GM15510 (cell line): ENCODE results near the gene ABHD3.

Source experiments
- POLR2A ChIP-seq: IDR thresholded peaks from 3 replicates; pipeline ENCODE4 v1.6.1; 2011; ENCODE audit warnings: borderline replicate concordance; ENCODE audit not compliant: insufficient read length; ENCODE audit errors: extremely low read depth

Gene ABHD3

GRCh38 chr18:21722687-21723086 lies 18.1 kb upstream of the ABHD3 start:
- no peak for TF ChIP-seq POLR2A

DNA sequence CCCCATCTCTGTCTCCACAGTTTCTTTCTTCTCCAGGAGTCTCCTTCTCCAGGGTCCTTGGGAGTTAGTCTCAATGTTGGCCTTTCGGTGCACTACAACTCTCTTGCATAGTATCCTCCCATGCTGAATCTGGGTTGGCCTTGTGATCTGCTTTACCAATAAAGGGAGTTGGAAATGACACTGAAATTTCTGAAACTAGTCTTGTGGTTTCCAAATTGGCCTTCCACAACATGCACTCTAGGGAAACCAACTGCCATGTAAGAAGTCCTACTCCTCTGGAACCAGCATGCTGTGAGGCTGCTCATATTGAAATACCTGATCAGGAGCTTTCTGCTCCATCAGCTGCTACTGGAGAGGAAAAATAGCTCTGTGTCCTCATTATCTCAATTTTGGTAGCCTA lies 9.9 kb upstream of the ABHD3 start:
- no peak for TF ChIP-seq POLR2A

- no peak for TF ChIP-seq POLR2A
Measured at GRCh38 chr18:21706386-21706865, 1.9 kb upstream of the ABHD3 start.

- no peak for TF ChIP-seq POLR2A
Measured at GRCh38 chr18:21703241-21703820, 1.2 kb downstream of the ABHD3 start.

- TF ChIP-seq POLR2A = no peak
Measured at GRCh38 chr18:21702602-21703001, 2.0 kb downstream of the ABHD3 start.

DNA sequence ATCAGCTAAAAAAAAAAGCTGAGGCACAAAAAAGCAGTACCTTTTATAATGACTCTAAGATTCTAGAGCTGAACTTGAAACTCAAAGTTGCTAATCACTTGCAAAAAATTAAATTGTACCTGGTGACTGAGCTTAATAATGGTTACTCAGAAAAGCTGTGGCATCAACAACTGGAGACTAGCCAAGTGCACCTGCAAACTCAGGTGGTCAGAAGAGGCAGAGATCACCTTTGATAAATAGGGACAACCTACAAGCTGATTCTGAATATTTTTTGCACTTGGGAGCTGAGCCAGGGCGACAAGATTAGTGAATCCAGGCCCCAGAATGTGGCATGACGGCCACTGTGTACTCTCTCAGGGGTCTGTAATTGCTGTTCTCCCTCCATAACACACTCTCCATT lies 3.0 kb downstream of the ABHD3 start:
- TF ChIP-seq POLR2A = no peak

DNA sequence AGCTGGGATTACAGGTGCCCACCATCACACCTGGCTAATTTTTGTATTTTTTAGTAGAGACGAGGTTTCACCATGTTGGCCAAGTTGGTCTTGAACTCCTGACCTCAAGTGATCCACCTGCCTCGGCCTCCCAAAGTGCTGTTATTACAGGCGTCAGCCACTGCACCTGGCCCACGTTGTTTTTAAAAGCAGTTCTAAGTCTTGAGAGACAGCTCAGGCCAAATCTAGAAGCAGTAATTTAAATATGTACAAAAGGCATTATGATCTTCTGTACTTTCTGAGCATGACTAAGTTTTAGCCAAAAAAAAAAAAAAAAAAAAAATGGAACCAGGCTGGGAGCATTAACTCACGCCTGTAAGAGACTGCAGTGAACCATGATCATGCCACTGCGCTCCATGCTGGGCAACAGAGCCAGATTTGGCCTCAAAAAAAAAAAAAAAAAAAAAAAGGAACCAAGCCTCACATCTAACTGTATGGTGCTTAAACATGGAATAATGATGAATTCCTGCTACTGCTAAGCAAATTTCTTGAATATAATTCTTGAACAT lies 4.0 kb downstream of the ABHD3 start:
- TF ChIP-seq POLR2A = no peak

DNA sequence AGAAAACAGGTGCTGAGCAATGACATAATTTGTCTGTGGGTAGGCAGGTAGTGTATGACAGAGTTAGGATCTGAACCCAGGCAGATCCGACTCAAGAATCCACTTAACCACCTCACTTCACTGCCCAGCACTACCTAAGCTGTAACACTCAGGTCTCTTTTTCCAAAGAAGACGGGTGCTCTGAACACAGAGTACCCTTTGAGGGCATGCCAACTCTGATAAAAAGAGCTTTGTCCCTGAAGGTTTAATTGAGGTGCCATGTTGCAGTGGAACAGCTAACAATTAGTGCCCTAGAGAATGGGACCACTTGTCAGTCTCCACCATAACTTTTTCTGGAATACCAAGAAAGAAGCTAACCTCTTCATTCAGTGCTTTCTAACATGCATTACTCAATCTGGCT lies 11.3 kb downstream of the ABHD3 start:
- no peak for TF ChIP-seq POLR2A

GRCh38 chr18:21689736-21690135 lies 14.8 kb downstream of the ABHD3 start:
- TF ChIP-seq POLR2A = no peak

- TF ChIP-seq POLR2A = no peak
Measured at GRCh38 chr18:21686282-21687105, 18.1 kb downstream of the ABHD3 start.

DNA sequence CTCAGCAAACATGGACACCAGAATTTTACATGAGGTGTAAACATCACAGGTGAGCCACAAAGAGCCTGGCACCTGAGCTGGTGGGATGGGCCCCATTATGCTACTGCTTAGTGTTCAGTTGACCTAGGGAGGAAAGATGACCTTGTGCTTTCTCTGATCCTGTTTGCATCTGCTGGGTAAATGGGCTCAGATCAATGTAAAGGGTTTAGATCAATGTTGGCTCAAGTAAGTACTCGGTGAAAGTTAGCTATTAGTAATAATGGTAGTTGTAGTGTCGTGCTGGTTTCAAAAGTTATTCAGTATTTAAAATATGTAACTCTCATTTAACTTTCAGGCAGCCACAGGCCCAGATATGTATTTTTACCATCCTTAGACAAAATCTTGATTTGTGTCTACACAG lies 19.8 kb downstream of the ABHD3 start:
- TF ChIP-seq POLR2A = no peak

- TF ChIP-seq POLR2A = no peak
Measured at GRCh38 chr18:21682371-21683051, 22.1 kb downstream of the ABHD3 start.

DNA sequence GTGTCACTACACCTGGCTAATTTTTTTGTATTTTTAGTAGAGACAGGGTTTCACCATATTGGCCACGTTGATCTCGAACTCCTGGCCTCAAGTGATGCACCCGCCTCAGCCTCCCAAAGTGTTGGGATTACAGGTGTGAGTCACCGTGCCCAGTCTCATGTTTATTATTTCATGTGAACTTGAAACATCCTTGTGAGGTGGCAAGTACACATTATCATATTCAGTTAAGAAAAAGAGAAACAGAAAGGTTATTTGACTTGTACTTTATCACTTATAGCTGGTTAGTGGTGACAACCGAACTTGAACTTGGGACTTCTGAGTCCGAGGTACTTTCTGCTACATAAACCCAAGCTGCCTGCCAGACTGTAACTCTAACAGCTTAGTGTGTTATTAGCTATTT lies 24.4 kb downstream of the ABHD3 start:
- TF ChIP-seq POLR2A = no peak

- TF ChIP-seq POLR2A = no peak
Measured at GRCh38 chr18:21678859-21679258, 25.7 kb downstream of the ABHD3 start.
